Fibroblast of skin of left quadriceps (primary cell): ENCODE measurements around the gene ARID3C.

Experiments used
- DNase-seq, 2 experiments: peaks; one replicate each; pipeline ENCODE4 v3.0.0-alpha.2; 2013; ENCODE audit warnings: low read depth in 2 of 2

ARID3C gene

DNA sequence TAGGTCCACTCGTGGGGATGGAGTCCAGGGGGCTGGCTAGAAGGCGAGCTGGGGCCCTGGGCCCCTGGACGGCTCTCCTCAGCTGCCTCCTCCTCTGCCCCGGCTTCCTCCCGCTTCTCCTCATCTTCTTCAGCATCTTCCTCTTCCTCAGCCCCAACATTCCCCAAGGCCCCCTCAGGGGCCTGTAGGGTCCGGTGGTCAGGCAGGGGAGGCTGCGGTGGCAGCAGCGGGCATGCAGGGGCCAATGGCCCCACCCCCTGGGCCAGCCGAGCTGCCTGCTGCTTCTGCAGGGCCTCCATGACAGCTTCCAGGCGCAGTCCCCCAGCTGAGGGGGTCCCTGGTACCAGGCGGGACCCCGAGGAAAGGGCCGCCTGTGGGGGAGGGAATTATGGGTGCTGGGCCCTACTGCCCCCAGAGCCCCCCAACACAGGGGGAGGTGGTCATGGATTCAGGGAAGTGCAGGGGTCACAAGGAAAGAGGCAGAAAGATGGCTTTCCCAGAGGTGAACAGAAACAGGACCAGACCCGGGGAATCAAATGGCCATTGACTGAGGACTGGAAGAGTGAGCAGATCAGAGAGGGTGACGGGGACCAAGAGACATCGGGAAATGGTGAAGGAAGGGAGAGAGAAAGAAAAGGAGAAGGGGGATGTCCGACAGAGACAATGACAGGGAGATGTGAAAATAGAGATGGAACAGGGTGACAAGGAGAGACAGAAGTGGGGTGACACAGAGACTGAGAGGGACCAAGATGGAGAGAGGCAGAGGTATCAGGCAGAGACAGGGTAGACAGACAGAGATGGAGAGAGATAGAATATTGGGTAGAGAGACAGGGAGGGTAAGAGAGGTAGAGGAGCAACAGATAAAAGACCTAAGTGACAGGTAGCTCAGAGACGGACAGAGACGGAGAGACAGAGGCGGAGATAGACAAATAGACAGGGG is 880 bp downstream of the ARID3C start:
- no peak for DNase-seq

DNA sequence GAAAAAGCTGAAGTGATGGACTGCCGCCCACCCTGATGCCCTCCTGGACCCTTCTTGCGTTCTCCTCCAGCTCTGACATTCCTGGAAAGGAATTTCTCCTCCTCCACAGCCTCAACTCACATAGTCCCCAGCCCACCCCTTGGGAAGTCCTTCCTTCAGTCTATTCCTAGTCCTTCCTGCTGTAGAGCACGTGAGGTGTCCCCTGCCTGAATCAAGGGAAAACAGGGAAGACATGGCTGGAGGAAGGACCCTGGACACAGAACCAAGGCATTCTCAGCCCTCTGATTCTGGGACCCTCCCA is 3.7 kb downstream of the ARID3C start:
- DNase-seq: no peak

DNA sequence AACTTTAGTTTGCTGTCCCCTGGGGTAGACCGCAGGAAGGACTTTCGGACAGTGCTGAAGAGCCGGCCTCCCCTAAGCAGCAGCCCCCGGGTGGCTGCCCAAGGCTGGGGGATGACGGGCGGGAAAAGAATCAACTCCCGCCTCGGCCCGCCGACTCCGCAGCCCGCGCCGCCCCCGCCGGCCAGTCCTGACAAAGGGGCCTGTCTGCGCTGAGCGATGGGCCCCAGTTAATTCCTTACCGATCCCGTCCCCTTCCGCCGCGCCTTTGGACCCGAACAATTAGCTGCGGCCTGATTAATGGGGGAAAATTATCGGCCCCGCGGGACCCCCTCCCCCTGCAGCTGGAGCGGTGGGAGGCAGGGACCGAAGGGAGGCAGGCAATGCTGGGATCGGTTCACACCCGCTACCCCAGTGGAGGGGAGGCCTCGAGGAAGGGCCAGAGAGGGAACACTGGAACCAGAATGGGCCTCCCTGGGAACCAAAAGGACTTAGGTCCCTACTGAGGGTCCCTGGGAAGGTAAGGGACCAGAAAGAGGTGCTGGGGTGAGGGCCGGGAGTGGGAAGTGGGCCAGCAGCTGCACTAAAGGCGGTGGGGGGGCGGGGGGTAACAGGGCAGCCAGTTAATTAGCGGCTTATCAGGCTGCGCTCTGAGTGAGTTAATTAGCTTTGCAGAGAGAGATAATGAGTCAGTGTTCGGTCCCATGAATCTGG is 4.2 kb downstream of the ARID3C start:
- DNase-seq: no peak

DNA sequence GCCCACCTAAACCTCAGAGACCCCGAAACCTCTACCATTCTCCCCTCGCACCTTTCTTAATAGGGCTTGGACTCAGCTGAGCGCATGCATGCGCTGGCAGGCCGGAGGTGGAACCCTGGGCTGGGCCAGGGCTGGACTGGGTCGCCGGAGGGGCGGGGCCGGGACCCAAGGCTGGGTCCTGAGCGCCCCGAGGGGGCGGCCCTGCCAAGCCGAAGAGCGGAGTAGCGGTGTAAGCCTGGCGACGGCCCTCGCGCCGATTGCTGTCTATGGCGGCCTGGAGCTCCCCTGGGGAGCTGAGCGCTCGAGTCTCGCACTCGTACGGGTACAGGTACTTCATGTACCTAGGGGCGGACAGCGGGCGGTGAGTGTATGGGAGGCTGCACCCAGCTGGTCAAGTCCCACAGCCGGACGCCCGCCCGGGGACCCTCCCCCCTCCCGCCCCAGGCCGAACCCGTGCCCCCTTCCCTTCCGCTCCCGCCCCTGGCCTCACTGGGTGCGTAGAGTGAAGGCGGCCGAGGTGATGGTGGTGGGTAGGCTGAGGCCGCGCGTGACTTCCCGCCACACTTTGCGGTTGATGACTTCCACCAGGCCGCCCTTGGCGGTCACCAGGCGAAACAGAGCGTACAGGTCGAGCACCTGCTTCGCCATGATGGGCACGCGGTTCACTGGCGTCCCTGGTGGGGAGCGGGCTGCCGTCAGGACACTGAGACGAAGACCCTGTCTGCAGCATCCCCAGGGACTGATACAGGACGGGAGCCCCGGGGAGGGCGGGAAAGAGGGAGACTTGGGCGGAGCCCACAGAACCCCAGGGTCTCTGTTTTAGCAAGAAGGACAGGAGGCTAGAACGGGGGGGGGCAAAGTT is 5.3 kb downstream of the ARID3C start:
- DNase-seq: no peak

DNA sequence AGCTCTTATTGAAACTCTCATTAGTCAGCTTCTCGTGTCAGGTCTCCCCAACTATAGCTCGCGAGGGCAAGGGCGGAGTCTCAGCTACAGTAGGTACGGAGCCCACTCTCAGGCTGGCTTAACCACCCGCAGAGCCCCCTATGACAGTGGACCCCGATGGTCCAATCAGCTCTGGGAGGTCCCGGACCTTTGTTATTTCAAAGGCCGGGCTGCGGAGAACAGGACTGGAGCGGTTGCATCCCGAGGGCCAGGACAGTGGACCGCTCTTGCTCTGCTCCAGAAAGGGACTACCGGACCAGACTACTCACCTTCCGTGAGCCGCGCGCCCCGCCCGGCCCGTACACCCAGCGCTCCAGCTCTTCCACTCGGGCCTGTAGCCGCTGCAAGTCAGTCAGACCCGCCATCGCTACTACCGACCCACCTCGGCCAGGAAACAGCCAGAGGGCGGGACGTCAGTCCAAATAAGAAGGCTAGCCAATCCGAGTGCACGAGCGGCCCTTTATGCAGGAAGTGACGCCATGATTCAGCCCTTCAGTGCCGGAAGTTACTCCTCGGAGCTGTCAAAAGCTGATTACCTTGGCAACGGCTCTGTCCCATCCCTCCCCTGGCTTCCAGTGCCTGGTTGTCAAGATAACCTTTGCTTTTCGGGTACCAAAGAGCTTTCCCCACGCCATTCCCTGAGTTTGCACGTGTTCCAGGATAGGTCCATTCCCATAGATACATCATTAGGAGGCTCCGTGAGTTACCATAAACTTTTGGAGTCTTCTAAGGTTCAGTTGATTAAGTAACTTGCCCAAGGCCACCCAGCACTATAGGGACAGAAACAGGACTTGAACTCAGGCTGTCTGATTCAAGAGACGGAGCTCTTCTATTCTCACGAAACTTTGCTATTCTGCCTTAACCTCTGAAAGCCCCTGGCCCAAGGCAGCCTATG is 8.5 kb downstream of the ARID3C start, which contains the start of gene DCTN3:
TSS of gene DCTN3 (minus strand) at position 435 of the 934 bp plus-strand sequence. CDS start at position 404, 31 bp downstream.
- peak; percentile 83 to 84 for DNase-seq

DNA sequence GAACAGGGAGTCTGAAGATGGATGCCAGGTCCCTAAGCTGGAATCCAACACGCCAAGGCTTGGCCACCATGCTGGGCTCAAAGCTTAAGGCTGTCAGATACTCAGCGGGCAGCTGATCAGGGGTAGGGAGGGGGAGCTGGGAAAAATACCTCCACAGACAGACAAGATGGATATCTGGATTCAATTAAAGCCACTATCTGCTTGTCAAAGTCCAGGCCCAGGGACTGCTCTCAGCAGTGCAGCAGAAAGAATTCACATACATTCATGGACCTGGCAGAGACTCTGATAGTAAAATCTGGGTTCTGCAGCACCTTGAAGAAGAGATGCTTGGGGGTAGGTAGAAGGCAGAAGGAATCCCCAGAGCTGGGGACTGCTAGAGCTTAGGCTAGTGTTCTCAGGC is 13.7 kb downstream of the ARID3C start:
- DNase-seq: no peak

DNA sequence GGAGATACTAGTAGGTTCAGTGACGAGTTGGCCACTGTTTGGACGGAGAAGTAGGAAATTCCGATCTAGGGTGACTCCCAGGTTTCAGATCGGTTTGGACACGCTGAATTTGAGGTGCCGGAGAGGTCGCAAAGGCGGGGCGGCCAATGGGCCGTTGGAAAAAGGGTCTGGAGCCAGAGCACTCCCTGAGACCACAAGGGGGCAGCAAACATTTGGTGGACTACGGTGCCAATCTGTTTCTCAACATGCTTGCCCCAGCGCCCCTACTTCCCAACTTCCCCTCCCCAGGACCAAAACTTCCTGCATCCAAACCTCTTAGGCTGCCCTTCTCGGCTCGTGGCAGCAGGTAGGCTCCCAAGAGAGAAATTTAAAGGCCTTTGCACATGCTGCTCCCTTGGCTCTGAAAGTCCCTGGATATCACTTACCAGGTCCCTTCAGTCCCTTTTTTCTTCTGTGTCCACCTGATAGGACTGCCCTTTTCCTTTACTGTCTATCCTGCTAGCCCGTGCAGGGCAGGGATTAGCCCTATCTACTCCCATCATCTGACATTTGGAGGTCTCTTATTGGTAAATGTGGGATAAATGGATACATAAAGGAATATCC is 16.0 kb downstream of the ARID3C start:
- DNase-seq: peak; percentile 29 to 37

DNA sequence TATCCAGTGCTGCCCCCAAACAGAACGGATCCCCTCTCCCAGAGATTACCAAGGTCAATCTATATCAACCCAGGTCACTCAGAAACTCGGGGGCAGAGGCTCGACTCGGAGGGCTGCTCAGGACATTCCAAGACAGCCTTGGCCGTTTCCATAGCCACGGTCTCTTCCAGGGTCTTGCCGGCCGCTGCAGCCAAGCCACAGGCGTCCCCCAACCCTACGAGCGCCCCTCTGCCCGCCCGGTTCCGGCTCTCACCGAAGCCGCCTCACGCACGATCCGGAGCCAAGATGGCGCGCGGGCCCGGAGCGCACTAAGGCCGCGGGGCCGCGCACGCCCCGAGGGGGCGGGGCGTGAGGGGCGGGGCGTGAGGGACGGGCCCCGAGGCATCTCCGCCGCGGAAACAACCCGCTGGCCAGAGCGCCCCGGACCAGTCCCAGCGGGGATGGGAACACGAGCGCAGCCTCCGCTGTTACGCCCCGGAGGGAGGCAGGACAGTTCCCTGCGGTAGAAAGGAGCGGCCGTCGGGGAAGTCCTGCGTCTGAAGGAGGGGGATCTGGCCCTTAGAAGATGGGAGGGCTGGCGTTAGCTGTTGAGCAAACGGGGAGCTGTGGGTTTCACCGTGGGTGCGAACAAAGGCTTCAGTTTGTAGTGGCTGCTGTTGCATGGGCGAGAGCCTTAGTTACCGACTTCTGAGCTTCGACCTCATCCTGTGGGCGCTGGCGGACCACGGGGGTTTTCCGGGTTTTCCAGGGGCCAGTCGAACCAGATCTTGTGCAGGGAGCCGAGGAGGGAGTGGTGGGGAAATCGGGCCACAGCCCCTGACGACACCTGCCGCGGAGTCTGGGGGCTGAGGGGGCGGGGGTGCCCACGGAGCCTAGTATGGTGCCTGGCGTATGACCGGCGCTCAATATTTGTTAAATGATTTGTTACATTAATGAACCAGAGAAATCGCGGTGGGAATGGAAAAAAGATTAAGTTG is 16.8 kb downstream of the ARID3C start, which contains the start of gene RPP25L:
TSS of gene RPP25L (minus strand) at position 287 of the 977 bp plus-strand sequence. CDS start 801 bp downstream, outside the sequence.
- DNase-seq: peak; percentile 57 to 67

DNA sequence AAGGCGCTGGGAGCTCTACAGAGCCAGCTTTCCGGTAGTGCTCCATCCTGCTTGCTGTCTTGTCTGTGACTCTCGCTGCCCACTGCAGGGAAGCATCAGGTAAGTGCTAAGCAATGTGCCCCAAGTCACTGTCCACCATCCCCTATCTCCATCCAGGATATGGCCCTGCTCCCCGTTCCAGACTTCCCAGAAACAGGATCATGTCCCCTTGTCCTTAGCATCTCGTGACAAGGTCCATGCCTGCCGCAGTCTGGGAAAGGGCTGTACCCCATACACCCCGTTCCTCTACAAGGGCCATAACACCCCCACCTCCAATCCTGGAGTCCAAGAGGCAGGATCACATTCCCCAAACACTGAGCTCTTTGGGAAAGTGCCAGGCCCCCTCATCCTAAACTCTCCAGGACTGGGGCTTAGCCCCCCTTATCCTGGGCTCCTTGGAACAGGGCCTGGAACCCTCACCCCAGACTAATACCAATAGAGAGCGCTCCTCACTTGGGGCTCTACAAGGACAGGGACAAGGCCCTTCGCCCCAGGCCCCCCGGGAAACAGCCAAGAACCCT is 17.5 kb downstream of the ARID3C start:
- no peak for DNase-seq

DNA sequence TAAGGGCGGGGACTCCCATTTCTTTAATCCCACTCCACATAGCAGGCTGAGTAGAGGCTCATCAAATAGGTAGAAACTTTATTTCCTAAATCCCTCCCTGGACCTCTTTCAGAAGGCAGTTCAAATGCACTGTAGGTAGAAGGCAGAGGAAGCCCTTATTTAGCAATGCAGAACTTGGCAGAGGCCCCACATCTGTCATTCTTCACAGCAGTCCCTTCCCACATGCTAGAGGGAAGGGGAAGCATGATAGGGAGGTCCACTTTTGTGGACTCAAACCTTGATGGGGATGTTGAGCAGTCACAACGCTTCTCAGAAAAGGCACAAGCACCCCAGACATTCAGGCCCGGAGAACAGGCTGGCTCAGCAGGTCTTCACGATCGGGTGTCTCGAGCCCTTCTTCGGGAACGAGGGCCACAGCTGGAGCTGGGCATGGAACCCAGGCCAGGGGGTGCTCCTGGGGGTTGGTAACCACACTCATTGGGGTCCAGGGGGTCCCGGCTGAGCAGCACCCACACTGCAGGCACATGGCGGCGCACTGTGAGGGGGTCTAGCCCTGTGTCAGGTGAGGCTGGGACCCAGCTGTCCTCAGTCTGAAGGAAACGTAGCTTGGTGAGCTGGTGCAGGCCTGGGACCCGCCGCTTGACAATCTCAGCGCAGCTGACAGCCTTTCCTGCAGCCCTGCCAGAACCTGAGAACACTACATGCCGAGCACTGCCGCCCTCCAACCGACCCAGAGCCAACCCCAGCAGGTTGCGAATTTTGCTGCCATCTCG is 18.2 kb downstream of the ARID3C start:
- DNase-seq: no peak

DNA sequence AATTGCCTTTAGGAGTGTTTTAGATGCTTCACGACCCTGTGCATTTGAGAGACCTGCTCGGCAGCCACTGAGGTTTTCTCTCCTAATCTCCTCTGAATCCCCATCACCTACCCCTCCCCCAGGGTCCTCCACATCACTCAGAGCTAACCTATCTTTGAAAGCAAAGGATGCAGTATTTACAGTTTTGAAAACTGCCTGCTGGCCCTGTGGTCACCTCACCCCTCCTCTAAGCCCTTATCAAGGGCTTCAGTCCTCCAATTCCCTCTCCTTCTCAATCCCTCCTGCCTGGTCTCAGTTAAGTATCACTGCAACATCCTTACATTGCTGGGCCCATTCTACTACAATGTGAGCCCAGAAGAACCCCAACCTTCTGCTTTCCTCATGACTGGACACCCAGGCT is 21.5 kb downstream of the ARID3C start:
- DNase-seq: no peak

DNA sequence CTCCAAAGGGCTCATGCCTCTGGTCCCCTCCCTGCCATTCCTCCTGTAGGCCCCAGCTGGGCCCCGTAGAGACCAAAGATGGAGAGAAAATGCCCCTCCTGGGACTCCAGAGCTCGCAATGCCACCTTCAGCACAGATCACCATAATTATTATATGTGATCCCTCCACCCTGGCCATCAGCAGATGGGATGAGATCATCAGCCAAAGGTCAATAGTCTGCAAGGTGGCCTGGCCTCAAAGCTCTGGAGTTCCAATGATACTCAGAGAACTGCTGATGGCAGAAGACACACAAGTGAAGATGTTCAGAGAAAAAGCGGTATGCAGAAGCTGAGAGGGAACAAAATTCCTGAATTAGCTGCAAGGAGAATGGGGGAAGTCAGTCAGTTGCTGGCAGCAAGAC is 22.0 kb downstream of the ARID3C start:
- no peak for DNase-seq

DNA sequence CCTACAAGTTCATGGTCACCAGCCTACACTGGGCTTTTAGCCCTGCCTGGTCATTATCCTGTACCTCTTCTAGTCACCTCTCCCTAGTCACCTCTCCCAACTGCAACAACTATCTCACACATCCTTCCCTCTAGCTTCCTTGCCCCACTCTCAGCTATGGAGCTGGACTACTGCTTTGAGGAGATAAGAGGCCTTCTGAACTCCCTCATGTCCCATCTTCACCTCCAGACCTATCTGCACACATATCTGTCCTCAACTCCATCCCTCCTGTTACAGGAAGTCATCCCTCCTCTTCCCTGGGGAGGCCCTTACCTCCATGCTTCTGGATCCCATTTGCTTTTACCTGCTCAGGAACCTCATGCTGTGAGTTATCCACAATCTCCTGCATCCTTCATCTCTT is 22.7 kb downstream of the ARID3C start:
- no peak for DNase-seq

DNA sequence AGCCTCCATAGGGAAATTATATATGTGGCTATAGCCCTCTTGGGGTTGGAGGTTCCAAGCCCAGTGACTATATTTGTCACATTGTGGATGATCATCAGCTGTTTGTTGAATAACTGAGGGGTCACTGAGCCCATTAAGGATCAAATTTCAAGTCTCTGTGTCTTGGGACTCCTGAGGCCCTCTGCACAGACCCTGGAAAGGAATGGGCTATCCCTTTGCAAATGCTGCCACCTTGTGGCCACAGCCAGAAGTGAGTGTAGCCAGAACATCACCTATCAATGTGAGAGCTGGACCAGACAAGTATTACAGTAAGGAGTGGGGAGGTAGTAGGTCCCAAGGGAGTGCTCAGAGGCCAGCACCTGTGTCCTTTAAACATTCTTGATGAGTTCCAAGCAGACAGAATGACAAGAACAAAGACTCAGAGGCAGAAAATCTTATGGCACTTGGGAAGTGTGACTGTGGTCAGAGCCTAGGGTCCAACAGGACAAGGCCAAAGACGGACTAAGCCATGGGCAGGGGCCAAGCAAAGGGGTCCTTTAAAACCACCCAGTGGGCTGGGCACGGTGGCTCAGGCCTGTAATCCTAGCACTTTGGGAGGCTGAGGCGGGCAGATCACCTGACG is 25.1 kb downstream of the ARID3C start:
- DNase-seq: peak; percentile 32 to 34

DNA sequence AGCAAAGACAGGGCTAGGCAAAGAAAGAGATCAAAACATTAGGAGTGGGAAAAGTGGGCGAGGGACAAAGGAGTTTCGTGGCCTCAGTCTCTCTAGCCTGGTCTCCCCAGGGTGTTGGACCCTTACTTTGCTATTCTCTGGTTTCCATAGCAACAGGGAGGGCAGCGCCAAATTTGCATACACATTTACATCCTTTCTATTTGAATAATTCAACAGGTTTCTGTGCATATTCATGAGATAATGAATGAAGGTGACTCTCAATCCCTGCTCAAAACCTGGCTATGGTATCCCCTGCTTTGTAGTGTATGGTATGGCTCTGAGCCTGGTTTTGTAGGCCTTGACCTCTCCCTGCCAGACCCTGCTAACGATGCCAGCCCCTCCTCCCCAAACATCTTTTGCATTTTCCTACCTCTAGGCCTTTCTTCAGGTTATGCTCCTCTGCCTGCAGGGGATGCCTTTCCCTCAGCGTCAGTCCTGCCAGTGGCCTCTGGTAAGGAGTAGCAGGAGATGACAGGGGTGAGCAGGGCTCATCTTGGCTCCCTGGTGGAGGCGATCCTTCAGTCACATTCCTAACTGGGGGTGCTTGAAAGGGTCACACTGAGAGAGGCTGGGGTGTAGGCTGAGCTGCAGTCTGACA is 26.8 kb downstream of the ARID3C start:
- DNase-seq: no peak

DNA sequence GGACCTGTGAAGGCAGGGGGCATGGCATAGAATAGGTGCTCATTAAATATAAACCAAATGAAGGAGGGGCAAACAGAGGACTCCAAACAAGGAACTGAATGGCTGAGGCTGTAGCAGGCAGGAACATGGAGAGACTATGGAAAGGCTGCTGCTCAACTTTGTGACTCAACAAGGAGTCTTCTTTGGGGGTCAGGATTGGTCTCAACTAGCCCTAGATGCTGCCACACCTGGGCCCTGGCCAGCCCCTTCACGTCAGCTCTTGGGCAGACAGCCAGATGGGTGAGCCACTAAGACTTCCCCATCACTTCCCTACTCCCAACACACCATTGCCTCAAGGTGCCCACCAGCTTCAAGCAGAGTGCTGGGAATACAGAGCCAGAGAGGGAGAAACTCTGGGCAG is 28.0 kb downstream of the ARID3C start:
- DNase-seq: no peak

DNA sequence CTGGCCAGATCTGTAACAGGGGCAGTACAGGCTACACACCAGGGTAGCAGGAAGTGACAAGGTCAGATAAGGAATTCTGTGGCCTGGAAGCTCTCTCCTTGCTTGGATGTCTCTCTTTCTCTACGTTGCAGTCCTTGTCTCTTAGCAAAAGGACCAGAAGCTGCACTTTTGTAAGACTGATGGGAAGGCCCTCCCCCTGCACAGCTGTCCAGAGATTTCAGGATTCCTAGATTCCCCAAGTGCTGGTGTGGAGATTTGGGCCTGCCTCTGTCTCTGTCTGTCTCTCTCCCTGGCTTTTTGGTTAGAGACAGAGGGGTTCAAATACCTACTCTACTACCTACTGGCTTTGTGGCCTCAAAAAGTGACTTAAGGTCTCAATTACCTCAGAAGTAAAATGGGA is 29.3 kb downstream of the ARID3C start:
- no peak for DNase-seq
